Measurements from ENCODE around the gene HMGXB3.

- TF ChIP-seq, protein P1, sequence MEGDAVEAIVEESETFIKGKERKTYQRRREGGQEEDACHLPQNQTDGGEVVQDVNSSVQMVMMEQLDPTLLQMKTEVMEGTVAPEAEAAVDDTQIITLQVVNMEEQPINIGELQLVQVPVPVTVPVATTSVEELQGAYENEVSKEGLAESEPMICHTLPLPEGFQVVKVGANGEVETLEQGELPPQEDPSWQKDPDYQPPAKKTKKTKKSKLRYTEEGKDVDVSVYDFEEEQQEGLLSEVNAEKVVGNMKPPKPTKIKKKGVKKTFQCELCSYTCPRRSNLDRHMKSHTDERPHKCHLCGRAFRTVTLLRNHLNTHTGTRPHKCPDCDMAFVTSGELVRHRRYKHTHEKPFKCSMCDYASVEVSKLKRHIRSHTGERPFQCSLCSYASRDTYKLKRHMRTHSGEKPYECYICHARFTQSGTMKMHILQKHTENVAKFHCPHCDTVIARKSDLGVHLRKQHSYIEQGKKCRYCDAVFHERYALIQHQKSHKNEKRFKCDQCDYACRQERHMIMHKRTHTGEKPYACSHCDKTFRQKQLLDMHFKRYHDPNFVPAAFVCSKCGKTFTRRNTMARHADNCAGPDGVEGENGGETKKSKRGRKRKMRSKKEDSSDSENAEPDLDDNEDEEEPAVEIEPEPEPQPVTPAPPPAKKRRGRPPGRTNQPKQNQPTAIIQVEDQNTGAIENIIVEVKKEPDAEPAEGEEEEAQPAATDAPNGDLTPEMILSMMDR (IDR thresholded peaks at IDR 0.05) = no peak
- no peak for TF ChIP-seq POLR2A (IDR thresholded peaks at IDR 0.05)
Measured at GRCh38 chr5:149975409-149975808, 25.1 kb upstream of the HMGXB3 start.

All from body of pancreas (tissue), 4 donors.